Liver (tissue), 9 donors: ENCODE data around the gene ORC5. TPM values are rescaled to one million over a fixed set of nuclear protein-coding genes. Genes with fewer than 3 reads are reported as not detected.
A peak's percentile ranks its signal among the peaks of the same experiment; 100 is the strongest.

Source experiments
- DNase-seq: peaks from one replicate; pipeline ENCODE4 v3.0.0-alpha.2; 2017; ENCODE audit warnings: low spot score
- H3K27ac ChIP-seq, 2 donors: one replicate each; pipeline ENCODE4 v1.7.0; 2013; ENCODE audit warnings: inconsistent platforms in 2 of 2, low read length in 2 of 2, control low read depth in 1 of 2, low read depth in 1 of 2, mild to moderate bottlenecking in 1 of 2
- H3K27me3 ChIP-seq, 4 donors: one replicate each; pipeline versions ENCODE4 v1.6.1 to v1.7.0; 2013; ENCODE audit warnings: low read length in 3 of 4, inconsistent platforms in 1 of 4, mild to moderate bottlenecking in 1 of 4, moderate library complexity in 1 of 4; ENCODE audit not compliant: control insufficient read depth in 4 of 4, insufficient read depth in 4 of 4
- H3K36me3 ChIP-seq, 4 donors: one replicate each; pipeline versions ENCODE4 v1.6.1 to v1.7.0; 2013; ENCODE audit warnings: low read length in 3 of 4, mild to moderate bottlenecking in 3 of 4, low read depth in 1 of 4, moderate library complexity in 1 of 4; ENCODE audit not compliant: control insufficient read depth in 4 of 4, insufficient read depth in 3 of 4
- H3K4me1 ChIP-seq, 4 donors: one replicate each; pipeline versions ENCODE4 v1.6.1 to v1.7.0; 2013; ENCODE audit warnings: low read length in 3 of 4, mild to moderate bottlenecking in 3 of 4, moderate library complexity in 1 of 4; ENCODE audit not compliant: control insufficient read depth in 4 of 4, insufficient read depth in 4 of 4
- H3K4me3 ChIP-seq, 3 donors: one replicate each; pipeline versions ENCODE4 v1.6.1 to v1.7.0; 2013; ENCODE audit warnings: low read length in 3 of 3, control low read depth in 1 of 3, low read depth in 1 of 3, mild to moderate bottlenecking in 1 of 3
- H3K9ac ChIP-seq, 2 donors: one replicate each; pipeline ENCODE4 v1.7.0; 2013; ENCODE audit warnings: low read length in 2 of 2, mild to moderate bottlenecking in 2 of 2, moderate library complexity in 2 of 2, control low read depth in 1 of 2, low read depth in 1 of 2
- H3K9me3 ChIP-seq, 4 donors: one replicate each; pipeline versions ENCODE4 v1.6.1 to v1.7.0; 2013; ENCODE audit warnings: low read length in 3 of 4; ENCODE audit not compliant: control insufficient read depth in 4 of 4
- ATF3 ChIP-seq: IDR thresholded peaks from 2 replicates; pipeline ENCODE4 v1.6.1; 2016; ENCODE audit warnings: antibody characterized with exemption
- EGR1 ChIP-seq, 2 donors: IDR thresholded peaks; 2 replicates each; pipeline ENCODE4 v1.6.1; 2016 to 2018; ENCODE audit warnings: antibody characterized with exemption in 2 of 2, low read depth in 2 of 2
- FOXA1 ChIP-seq: IDR thresholded peaks from 2 replicates; pipeline ENCODE4 v1.6.1; 2016; ENCODE audit warnings: antibody characterized with exemption
- FOXA2 ChIP-seq: IDR thresholded peaks from 2 replicates; pipeline ENCODE4 v1.6.1; 2016; ENCODE audit warnings: antibody characterized with exemption
- GABPA ChIP-seq, 2 donors: IDR thresholded peaks in 1 of 2; conservative IDR thresholded peaks in 1 of 2; 2 replicates each; pipeline ENCODE4 v1.6.1; 2016; ENCODE audit warnings: antibody characterized with exemption in 2 of 2, mild to moderate bottlenecking in 1 of 2, moderate library complexity in 1 of 2
- HNF4A ChIP-seq, 2 donors: conservative IDR thresholded peaks; 2 replicates each; pipeline ENCODE4 v1.6.1; 2016; ENCODE audit warnings: antibody characterized with exemption in 2 of 2, mild to moderate bottlenecking in 2 of 2
- HNF4G ChIP-seq: IDR thresholded peaks from 2 replicates; pipeline ENCODE4 v1.6.1; 2016; ENCODE audit warnings: antibody characterized with exemption
- MAX ChIP-seq: IDR thresholded peaks from 2 replicates; pipeline ENCODE4 v1.6.1; 2016; ENCODE audit warnings: antibody characterized with exemption
- NR2F2 ChIP-seq: IDR thresholded peaks from 2 replicates; pipeline ENCODE4 v1.6.1; 2016; ENCODE audit warnings: antibody characterized with exemption
- RXRA ChIP-seq, 2 donors: IDR thresholded peaks; 2 replicates each; pipeline ENCODE4 v1.6.1; 2017 to 2018; ENCODE audit warnings: antibody characterized with exemption in 2 of 2, mild to moderate bottlenecking in 1 of 2
- SP1 ChIP-seq: IDR thresholded peaks from 2 replicates; pipeline ENCODE4 v1.6.1; 2018; ENCODE audit warnings: antibody characterized with exemption, mild to moderate bottlenecking
- TAF1 ChIP-seq: conservative IDR thresholded peaks from 2 replicates; pipeline ENCODE4 v1.6.1; 2016; ENCODE audit warnings: antibody characterized with exemption, mild to moderate bottlenecking
- WGBS: extraction: QIAGEN DNeasy Blood & Tissue Kit; methylation state at CpG from one replicate; pipeline ENCODE4 v1.1.7; 2013; 5-methylcytosine and 5-hydroxymethylcytosine counted together
- polyA plus RNA-seq, 2 donors: library from polyadenylated mRNA; stranded (reverse) in 1 of 2; unstranded in 1 of 2; fragments of 200-250 nt in 1 of 2; fragments of >200 nt in 1 of 2; fragmentation: Nextera tagmentation in 1 of 2; extraction: Ambion mirVana in 1 of 2; gene quantifications; one replicate each; pipeline versions ENCODE4 v1.2.1 to v1.2.3, GENCODE V29; 2013 to 2015
- total RNA-seq, 2 donors: library from RNA; depleted of rRNA; stranded (reverse); fragments of >200 nt; gene quantifications; one replicate each; pipeline ENCODE4 v1.2.3, GENCODE V29; 2014
- TF ChIP-seq, protein P1 (sequence below): IDR thresholded peaks from 2 replicates; pipeline ENCODE4 v1.6.1; 2016; ENCODE audit warnings: antibody characterized with exemption
- TF ChIP-seq, protein P2 (sequence below): IDR thresholded peaks from 2 replicates; pipeline ENCODE4 v1.6.1; 2016; ENCODE audit warnings: antibody characterized with exemption, mild to moderate bottlenecking
- donor health status: healthy.
- donor health status: healthy.
- donor health status: healthy.
- donor health status: healthy.
- donor health status: healthy.

The ORC5 gene
- total and polyA plus RNA-seq, 4 donors: 8.4 to 20.7 (median 11.5) TPM

- Histone ChIP-seq H3K9me3 (no peaks in the 10 kb centered on the region), H3K36me3 (no peaks in the 10 kb centered on the region), H3K27ac (no peak overlapping the region), H3K4me3 (no peak overlapping the region), H3K9ac (no peak overlapping the region), H3K27me3 (peaks cover 0 to 8% (median 2%) of the 10 kb centered on the region in 4 donors), H3K4me1 (peaks cover 0 to 4% (median 0%) of the 10 kb centered on the region in 4 donors)
- TF ChIP-seq HNF4A (conservative IDR thresholded peaks at IDR 0.05) (peak in 1 of 2 donors; percentile 6), MAX (no peak)
- WGBS: 68% methylated on average over 4 of the region's 4 CpGs
- no peak for DNase-seq
Observed at GRCh38 chr7:104241538-104242209, 33.9 kb upstream of the ORC5 start.

DNA sequence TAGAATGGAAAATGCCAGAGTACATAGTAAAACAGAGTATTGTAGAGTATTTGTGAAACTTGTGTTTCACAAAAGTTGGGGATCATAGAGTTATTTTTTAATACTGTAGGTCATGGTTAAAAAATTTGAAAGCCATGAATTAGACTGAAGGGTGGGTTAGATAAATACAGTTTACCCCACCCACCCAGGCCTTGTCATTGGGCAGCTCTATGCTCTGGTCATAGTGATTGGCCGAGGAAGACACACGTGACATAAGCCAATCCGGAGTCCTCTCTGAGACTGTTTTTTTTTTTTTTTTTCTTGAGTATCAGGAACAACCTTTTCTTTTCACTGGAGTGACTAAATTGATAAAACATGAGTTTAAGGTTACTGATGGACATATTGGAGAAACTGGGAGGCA lies 33.3 kb upstream of the ORC5 start:
- Histone ChIP-seq H3K27me3 (peaks cover 0 to 8% (median 2%) of the 10 kb centered on the region in 4 donors), H3K27ac (no peak overlapping the region), H3K36me3 (no peaks in the 10 kb centered on the region), H3K9me3 (no peaks in the 10 kb centered on the region), H3K4me3 (no peak overlapping the region), H3K4me1 (peaks cover 0 to 4% (median 0%) of the 10 kb centered on the region in 4 donors), H3K9ac (no peak overlapping the region)
- DNase-seq: no peak
- TF ChIP-seq ATF3 (no peak), FOXA2 (no peak), HNF4G (no peak), RXRA (IDR thresholded peaks at IDR 0.05) (no peak), SP1 (no peak), NR2F2 (no peak), GABPA (IDR thresholded peaks at IDR 0.05 in 1 of 2, conservative IDR thresholded peaks at IDR 0.05 in 1 of 2) (no peak), EGR1 (IDR thresholded peaks at IDR 0.05; ENCODE audit: low read depth in 2 of 2) (no peak), TAF1 (no peak), MAX (no peak), FOXA1 (no peak)
- TF ChIP-seq, protein P1, sequence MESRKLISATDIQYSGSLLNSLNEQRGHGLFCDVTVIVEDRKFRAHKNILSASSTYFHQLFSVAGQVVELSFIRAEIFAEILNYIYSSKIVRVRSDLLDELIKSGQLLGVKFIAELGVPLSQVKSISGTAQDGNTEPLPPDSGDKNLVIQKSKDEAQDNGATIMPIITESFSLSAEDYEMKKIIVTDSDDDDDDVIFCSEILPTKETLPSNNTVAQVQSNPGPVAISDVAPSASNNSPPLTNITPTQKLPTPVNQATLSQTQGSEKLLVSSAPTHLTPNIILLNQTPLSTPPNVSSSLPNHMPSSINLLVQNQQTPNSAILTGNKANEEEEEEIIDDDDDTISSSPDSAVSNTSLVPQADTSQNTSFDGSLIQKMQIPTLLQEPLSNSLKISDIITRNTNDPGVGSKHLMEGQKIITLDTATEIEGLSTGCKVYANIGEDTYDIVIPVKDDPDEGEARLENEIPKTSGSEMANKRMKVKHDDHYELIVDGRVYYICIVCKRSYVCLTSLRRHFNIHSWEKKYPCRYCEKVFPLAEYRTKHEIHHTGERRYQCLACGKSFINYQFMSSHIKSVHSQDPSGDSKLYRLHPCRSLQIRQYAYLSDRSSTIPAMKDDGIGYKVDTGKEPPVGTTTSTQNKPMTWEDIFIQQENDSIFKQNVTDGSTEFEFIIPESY: no peak
- TF ChIP-seq, protein P2, sequence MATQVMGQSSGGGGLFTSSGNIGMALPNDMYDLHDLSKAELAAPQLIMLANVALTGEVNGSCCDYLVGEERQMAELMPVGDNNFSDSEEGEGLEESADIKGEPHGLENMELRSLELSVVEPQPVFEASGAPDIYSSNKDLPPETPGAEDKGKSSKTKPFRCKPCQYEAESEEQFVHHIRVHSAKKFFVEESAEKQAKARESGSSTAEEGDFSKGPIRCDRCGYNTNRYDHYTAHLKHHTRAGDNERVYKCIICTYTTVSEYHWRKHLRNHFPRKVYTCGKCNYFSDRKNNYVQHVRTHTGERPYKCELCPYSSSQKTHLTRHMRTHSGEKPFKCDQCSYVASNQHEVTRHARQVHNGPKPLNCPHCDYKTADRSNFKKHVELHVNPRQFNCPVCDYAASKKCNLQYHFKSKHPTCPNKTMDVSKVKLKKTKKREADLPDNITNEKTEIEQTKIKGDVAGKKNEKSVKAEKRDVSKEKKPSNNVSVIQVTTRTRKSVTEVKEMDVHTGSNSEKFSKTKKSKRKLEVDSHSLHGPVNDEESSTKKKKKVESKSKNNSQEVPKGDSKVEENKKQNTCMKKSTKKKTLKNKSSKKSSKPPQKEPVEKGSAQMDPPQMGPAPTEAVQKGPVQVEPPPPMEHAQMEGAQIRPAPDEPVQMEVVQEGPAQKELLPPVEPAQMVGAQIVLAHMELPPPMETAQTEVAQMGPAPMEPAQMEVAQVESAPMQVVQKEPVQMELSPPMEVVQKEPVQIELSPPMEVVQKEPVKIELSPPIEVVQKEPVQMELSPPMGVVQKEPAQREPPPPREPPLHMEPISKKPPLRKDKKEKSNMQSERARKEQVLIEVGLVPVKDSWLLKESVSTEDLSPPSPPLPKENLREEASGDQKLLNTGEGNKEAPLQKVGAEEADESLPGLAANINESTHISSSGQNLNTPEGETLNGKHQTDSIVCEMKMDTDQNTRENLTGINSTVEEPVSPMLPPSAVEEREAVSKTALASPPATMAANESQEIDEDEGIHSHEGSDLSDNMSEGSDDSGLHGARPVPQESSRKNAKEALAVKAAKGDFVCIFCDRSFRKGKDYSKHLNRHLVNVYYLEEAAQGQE: no peak
- WGBS: 94% methylated on average over 3 of the region's 3 CpGs
